Measurements from ENCODE around the gene ABO.
"Not testable (repeated sequence)": the region's sequence is repeated elsewhere in the genome, so short reads cannot be mapped to it uniquely, and the experiment has no call there.

ABO gene

GRCh38 chr9:133275105-133276000, at the start of gene ABO:
TSS of gene ABO (minus strand) at chr9:133275201.
- no peak for DNase-seq (ENCODE audit: low spot score)

- DNase-seq (ENCODE audit: low spot score) = no peak
Observed at GRCh38 chr9:133323991-133324703, 49.1 kb upstream of the ABO start.

GRCh38 chr9:133323211-133323610, 48.2 kb upstream of the ABO start:
- DNase-seq (ENCODE audit: low spot score) = no peak

- DNase-seq (ENCODE audit: low spot score) = no peak
Observed at GRCh38 chr9:133322701-133323100, 47.7 kb upstream of the ABO start.

- no peak for DNase-seq (ENCODE audit: low spot score)
Observed at GRCh38 chr9:133321411-133321935, 46.5 kb upstream of the ABO start.

- DNase-seq (ENCODE audit: low spot score) = no peak
Observed at GRCh38 chr9:133320421-133320881, 45.5 kb upstream of the ABO start.

GRCh38 chr9:133317551-133317950, 42.5 kb upstream of the ABO start:
- DNase-seq (ENCODE audit: low spot score) = not testable (repeated sequence)

GRCh38 chr9:133315997-133316396, 41.0 kb upstream of the ABO start:
- no peak for DNase-seq (ENCODE audit: low spot score)

- DNase-seq (ENCODE audit: low spot score) = no peak
Observed at GRCh38 chr9:133309608-133310007, 34.6 kb upstream of the ABO start.

- no peak for DNase-seq (ENCODE audit: low spot score)
Observed at GRCh38 chr9:133307301-133307700, 32.3 kb upstream of the ABO start.

GRCh38 chr9:133306242-133307204, 31.5 kb upstream of the ABO start:
- no peak for DNase-seq (ENCODE audit: low spot score)

GRCh38 chr9:133305731-133306130, 30.7 kb upstream of the ABO start:
- DNase-seq (ENCODE audit: low spot score) = no peak

GRCh38 chr9:133304477-133305377, 29.7 kb upstream of the ABO start:
- no peak for DNase-seq (ENCODE audit: low spot score)

GRCh38 chr9:133304158-133304470, 29.1 kb upstream of the ABO start:
- no peak for DNase-seq (ENCODE audit: low spot score)

- DNase-seq (ENCODE audit: low spot score) = no peak
Observed at GRCh38 chr9:133303266-133304157, 28.5 kb upstream of the ABO start.

- DNase-seq (ENCODE audit: low spot score) = no peak
Observed at GRCh38 chr9:133301253-133302230, 26.5 kb upstream of the ABO start.

GRCh38 chr9:133299996-133300395, 25.0 kb upstream of the ABO start:
- not testable (repeated sequence) for DNase-seq (ENCODE audit: low spot score)

GRCh38 chr9:133294257-133294656, 19.3 kb upstream of the ABO start:
- no peak for DNase-seq (ENCODE audit: low spot score)
